GM19193 (cell line): ENCODE results near the gene TENT5A.

Experiments used
- POLR2A ChIP-seq: IDR thresholded peaks from 4 replicates; pipeline ENCODE4 v1.6.1; 2011; ENCODE audit not compliant: insufficient read depth, insufficient read length; ENCODE audit errors: extremely low read depth

TENT5A gene

DNA sequence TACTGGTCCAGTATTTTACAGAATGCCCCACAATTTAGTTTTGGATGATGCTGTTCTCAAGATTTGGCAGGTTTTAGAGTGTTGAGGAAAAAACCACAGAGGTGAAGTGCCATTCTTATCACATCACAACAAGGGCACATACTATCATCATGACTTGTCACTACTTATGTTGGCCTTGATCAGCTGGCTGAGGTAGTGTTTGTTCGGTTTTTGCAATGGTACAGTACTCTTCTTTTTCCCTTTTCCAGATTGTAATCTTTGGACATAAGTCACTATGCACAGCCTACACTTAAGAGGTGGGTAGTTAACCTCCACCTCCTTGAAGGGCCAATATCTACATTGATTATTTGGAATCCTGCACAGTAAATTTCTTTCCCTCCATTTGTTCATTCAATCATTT, 8.8 kb downstream of the TENT5A start:
- TF ChIP-seq POLR2A = no peak

DNA sequence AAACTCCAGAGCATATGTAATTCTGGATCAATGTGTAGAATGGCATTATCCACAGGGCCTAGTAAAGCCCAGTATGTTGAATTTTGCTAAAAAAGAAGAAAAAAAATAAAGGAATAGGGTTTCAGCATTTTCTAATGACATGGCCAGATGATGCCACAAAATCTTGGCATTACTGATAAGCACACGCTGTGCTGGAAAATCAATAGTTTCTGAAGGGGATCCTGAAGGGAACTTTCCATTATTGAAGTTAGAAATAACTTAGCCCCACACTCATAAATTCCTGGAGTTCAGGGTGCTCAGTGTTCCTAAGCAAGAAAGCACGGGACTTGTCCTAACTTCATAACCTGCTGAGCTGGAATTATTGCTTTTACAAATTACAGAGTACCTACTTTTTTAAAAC, 10.8 kb downstream of the TENT5A start:
- TF ChIP-seq POLR2A = no peak

DNA sequence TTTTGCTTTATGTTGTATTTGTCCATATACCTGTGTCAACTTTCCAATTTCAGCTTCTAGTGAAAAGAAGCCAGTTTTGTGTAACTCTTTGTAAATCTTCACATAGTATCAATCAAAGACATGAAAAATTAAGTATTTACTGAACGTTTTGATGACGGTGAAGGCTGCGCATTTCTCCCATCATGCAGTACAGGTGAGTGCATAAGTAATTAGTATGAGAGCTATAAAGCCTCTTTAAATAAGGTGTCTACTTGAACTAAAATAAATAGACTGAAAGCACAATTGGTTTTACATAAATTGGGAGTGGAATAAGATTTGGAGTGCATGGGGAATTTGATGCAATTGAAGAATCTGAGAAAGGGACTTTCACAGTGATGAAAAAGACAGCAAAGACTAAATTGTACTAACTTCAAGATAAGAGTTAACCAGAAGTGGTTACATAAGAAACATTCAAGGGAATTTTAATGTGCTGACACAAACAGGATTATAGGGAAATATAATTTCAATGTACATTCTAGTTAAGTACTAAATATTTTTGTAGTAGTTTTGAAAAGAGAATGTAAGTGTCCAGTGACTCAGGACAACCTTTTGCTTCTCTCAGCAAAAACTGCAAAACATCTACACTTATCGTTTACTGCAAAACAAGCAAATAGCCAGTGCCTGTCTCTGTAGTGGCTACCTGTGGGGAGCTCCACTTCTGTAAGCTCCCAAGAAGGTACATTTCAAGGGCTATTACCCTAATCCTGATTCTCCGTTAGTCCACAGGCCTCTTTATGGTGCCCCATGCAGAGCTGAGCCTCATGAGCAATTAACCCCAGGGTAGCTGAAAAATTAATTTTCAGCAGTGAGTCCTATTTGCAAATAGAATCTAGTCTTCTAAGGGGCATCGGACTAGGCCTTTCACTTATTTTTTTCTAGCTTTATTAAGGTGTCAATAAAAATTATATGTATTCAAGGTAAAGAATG, 13.0 kb downstream of the TENT5A start:
- no peak for TF ChIP-seq POLR2A

DNA sequence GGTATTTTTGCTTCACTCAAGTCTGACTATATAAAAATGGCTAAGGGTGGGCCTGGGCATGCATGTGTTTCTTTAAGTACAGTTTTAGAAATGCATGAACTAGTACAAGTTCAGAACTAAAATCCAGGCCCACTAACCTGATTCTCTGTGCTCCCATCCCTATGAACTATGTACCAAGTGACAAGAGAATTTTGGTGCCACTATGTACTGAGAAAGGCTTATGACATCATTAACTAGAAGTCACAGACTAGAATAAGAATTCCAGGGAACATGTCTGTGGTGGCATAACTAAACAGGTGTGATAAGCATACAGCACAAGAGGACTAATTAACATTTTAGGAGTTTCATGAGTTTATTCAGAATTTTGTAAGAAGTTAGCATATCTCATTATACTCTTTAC, 16.1 kb downstream of the TENT5A start:
- TF ChIP-seq POLR2A = no peak

DNA sequence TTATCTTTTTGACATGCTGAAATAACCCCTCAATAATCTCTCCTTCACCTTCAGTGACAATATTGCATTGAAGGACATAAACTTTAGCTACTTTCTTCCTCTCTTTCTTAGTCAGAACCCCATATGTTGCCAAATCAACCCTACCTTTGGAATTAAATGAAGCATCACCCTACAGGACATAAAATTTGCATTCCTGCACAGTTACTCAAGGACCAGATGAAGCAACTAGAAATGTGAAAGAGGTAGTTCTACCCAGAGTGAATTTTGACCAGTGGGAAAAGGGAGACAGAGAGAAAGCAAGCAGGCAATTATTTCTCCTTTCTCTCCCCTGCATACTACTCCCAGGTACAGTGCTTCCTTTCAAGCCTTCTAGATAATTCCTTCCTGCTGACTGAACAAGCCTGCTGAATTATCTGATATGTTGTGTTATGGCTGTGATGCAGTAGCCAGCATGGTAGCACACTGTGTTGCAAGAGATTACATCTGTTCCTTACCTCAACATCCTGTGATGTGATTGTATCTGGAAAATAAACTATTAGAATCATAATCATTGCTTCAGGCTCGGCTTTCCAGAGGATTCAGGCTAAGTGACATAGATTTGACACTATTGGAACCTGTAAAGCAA, 16.6 kb downstream of the TENT5A start:
- TF ChIP-seq POLR2A = no peak

DNA sequence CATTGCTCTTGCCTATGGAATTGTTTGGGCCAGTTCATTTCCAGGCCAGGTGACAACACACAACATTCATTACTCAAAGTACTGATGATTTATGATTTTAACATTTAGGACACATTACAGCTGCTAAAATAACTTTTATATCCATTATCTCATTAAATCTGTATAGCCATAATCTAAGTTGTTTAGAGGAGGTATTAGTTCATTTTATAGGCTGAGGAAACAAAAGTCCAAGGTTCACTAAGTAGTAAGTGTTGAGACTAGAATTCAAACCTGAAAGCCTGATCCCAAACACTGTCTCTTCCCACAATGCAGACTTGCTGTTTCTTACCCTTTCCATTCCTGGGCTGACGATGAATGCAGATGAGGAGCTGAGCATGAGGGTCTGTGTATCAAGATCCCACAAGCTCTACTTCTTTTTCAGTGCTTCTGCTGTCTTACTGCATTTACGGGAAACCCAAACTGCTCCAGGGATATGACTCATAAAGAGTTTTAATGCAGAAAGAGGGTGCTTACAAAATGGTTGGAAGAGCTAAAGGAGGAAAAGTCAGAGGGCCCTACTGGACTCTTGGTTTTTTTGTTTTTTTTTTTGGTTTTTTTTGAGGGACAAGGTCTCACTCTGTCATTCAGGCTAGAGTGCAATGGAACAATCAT, 17.9 kb downstream of the TENT5A start:
- TF ChIP-seq POLR2A = no peak

DNA sequence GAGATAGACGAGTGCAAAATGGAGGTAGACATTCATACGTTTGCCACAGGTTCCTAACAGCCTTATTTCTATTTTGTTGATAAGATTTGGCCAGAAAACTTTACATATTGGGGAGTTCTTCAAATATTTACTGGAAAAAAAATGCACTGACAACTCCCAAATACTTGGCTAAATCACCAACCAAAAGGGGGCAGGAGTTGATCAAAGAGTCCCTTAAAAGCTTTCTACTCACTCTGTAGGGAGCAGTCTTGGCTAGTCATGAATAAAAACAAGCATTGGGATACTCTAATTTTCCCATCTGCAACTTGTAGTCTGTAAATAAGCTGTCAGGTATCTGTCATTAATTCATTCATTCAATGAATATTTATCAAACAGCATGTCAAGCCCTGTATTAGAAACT, 18.4 kb downstream of the TENT5A start:
- no peak for TF ChIP-seq POLR2A

DNA sequence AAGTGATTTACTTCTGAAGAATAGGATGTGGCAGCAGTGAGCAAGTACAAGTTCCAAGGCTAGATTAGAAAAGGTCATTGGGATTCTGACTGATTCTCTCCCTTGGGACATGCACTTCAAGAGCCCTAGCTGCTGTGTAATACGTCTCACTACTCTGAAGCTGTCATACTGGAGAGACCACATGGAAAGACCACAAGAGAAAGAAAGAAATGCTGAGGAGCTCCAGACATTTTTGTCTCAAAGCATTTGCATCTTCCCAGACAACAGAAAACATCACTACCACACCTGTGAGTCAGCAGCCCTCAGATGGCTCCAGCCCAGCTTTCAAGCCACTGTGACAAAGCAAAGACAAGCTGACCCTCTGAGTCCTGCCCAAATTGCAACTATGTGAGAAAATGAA, 20.7 kb downstream of the TENT5A start:
- no peak for TF ChIP-seq POLR2A

DNA sequence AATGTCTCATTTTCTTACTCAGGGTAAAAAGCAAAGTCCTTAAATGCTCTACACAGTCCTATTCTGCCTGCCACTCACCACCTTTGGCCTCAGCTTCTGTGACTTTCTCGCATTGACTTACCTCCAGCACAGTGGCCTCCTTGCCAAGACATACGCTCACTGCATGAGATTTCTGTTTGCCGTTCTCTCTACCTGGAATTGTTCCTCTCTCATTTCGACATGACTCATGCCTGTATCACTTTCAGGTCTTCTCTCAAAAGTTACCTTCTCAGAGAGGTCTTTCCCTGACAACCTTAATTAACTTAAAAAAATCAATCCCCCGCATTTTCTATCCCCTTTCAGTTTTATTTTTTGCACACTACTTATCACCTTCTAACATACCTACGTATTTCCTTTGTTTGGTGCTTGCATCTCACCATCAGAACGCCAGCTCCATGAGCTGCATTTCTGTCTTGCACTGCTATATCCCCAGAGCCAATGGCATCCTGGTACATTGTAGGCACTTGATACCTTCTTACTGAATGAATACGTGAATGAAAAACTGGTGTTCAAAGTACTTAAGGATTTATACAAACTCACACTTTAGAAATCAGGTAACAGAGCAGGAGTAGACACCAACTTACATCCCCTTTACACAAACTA, 24.5 kb downstream of the TENT5A start:
- no peak for TF ChIP-seq POLR2A

DNA sequence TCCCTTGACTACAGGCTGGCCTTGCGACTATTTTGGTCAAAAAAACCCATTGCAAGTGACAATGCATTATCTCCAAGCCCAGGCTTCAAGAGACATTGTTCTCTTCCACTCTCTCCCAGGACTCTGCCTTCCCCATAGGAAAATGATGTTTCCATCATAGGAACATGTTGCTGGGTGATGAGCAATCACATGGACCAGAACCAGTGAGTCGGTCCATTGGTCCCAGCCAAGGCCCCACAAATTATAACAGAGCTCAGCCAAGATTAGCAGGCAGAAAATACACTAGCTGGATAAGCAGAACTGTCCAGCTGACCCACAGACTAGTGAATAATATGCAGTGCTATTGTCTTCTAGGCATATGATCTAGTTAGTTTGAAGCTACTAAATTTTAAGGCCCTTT, 27.4 kb downstream of the TENT5A start:
- no peak for TF ChIP-seq POLR2A

DNA sequence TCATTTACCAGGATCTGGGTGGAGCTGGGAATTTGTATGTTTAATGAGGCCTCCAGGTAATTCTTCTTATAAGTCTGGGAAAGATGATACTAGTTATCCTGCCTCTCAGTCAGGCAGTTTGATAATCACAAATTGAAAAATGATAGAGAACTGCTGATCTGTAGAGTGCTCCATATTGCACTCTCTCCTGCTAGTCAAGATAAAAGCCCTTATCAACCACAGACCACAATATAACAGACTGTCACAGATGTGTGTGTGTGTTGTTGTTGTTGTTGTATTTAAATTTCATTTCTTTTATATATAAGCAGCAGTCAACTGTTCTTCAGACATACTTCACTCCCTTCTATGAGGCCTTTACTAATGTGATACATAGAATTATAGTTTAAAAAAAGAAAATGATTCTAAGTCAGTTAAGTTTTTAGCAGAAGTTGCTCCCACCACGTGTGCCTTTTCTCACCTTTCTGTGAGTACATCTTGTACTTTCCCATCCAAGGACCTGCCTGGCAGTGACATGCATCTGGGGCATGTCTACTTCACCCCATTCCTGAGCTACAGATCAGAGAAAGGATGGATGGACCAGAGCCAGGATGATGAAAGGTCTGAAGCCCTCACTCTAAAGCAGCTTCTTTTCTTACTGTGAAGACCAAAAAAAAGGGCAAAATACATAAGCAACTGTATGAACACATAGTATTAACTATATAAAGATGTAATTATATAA, 29.8 kb downstream of the TENT5A start:
- TF ChIP-seq POLR2A = no peak

DNA sequence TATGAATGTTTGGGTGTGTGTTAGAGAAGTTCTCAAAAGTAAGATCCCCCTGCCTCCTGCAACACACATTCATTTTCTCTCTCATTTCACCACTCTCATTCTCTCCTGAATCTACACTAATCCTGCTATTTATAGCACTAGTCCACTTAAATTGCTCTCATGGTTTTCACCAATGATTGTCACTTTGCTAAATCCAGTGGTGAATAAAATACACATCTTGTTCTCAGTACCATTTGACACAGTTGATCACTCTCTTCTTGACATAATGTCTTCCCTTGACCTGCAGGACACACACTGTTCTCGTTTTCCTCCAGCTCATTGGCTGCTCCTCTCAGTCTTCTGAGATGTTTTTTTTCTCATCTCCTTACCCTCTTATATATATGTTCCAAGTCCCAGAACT, 32.1 kb downstream of the TENT5A start:
- no peak for TF ChIP-seq POLR2A

DNA sequence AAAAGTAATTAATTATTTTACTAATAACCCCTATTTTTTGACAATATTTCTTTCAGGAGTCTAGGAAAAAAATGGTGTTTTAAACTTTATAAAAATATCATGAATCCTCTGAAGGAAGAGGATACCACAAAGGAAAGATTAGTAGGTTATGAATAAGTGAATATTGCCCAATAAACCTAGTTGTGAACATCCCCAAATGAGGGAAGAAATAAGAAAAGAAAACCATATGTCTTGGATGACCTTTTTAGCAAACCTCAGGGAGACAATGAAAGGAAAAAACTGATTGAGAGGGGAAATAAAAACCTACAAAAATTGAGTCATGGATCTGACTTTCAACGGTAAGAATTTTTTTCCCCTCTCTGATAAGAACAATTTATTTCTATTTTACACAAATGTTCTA, 34.4 kb downstream of the TENT5A start:
- no peak for TF ChIP-seq POLR2A

DNA sequence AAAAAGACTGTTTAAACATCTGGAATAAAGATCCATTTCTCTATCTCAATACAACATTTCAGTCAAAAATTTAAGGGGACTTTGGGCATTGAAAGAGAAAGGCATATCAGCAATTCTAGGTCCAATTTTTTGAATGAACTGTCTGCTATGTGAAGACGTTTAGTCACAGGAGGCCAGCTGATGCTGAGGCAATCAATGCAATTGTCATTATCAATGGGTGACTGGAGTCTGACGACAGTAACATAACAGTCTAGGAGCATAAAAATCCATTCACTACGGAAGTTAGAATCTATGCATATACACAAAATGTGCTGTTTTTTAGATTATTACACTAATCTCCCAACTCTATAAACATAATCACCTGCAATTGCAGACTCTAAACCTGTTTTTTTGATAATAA, 37.8 kb downstream of the TENT5A start:
- TF ChIP-seq POLR2A = no peak
